ENCODE data around the gene TRAPPC3L.
A peak's percentile ranks its signal among the peaks of the same experiment; 100 is the strongest.

TRAPPC3L gene

DNA sequence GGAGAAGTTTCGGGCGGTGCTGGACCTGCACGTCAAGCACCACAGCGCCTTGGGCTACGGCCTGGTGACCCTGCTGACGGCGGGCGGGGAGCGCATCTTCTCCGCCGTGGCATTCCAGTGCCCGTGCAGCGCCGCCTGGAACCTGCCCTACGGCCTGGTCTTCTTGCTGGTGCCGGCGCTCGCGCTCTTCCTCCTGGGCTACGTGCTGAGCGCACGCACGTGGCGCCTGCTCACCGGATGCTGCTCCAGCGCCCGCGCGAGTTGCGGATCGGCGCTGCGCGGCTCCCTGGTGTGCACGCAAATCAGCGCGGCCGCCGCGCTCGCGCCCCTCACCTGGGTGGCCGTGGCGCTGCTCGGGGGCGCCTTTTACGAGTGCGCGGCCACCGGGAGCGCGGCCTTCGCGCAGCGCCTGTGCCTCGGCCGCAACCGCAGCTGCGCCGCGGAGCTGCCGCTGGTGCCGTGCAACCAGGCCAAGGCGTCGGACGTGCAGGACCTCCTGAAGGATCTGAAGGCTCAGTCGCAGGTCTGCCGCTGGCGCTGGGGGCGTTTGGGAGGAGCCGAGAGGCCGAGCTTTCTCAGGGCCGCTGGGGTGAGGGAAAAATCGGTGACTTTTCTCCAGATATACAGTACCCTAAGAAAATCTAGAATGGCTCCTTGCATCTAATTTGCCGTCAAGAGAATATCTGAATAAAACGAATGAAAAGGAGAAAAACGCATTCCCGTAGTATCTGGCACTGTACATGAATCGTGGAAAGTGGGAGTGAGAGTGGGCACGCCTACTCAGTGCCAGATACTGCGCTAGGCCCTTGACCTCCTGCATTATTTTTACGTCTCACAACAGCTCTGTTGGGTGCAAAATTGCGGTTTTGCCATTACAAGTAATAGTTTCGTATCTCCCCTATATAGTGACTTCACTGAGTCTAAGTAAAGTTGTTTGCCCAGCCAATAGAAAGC lies 83.3 kb downstream of the TRAPPC3L start:
- DNase-seq, result peak; percentile 42

DNA sequence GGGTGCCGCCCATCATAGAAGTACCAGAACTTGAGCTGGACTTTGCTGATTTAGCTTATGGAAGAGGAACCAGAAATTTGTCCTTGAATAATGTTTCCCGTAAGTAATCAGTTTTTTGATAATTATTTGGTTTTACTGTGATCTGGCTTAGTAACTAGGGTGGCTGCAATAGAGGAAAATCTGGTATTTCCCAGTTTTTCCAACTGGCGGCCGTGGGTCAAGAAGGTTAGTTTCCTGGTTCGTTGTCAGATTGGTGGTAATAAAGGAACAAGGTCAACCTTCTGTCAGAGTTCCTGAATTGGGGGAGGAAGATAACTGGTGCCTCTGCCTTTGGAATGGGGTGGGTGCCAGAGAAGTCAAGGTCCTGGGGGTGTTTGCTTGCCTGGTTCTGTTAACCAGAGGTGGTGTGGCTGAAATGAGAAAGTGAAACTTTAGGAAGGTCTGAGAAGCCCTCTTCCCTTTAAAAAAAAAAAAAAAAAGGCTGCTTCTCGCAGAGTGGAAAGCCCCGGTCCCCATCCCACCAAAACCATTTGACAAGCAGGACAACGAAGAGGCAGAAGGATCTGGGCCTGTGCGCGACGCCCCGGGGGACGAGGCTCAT lies 84.1 kb downstream of the TRAPPC3L start, which contains the start of gene CALHM6:
Gene CALHM6, plus strand, starts transcription at position 45 of the 601 bp plus-strand sequence. Its CDS starts 555 bp downstream, at position 600.
- no peak for DNase-seq

DNA sequence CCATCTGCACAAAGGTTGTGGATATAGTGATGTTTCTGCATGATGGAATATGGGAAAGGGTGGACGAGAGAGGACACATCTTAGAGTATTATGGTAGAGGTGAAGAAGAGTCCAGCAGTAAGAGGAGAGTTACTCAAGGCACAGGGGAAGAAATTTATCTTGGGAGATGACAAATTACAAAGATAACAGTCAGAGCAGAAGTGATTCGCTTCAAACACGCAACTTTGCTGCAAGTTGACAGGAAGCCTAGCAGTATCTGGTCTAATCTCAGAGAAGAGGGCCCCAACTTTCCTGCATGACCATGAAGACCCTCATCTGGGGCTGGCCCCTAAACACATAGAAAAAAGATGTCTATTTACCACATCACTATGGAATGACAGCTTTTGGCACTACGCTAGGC lies 85.6 kb downstream of the TRAPPC3L start:
- DNase-seq, result no peak

DNA sequence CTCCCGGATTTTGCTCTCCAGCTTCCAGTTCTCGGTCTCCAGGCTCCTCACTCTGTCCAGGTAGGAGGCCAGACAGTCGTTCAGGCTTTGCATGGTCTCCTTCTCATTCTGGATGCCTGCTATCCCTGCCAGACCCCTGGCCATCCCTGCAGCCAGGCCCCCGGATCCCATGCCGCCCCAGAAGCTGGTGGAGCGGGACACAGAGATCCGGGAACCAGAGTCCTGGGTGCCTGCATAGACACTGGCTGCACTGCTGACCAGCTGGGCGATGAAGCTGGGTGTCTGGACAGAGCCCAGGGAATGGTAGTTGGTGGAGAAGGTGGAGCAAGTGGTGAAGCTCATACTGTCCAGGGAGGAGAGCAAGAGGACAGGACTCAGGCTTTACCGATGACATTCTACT lies 87.2 kb downstream of the TRAPPC3L start:
- no peak for DNase-seq

DNA sequence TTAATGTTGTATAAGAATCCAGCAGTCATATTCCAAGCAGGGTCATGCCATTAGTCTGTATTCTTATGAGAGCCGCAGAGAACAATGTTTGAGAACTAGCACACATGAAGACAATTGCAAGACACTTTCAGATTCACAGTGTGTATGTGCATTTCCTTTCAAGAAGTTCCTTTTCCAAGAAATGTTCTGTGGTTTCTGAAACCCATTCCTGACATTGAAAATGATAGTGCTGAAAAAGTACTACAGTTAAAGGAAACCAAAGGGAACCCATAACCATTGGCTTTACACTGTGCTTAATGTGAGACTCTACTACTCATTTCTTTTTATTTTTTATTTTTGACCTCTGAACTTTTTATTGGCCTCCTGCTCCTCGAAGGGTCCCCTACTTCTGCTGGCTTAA lies 88.6 kb downstream of the TRAPPC3L start:
- DNase-seq, result no peak

DNA sequence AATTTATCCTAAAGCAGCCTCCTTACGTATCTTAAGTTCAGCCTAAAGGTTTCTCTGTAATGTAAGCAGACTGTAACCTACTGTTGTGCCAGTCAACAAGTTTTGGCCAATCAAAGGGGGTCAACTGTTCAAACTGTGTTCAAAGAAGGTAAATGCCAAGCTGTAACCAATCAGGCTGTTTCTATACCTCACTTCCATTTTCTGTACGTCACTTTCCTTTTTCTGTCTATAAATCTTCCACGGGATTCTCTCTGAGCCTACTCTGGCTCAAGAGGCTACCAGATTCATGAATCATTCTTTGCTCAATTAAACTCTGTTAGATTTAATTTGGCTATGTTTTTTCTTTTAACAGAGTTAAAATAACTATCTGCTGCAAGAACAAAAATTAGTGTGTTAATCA lies 89.4 kb downstream of the TRAPPC3L start:
- no peak for DNase-seq

DNA sequence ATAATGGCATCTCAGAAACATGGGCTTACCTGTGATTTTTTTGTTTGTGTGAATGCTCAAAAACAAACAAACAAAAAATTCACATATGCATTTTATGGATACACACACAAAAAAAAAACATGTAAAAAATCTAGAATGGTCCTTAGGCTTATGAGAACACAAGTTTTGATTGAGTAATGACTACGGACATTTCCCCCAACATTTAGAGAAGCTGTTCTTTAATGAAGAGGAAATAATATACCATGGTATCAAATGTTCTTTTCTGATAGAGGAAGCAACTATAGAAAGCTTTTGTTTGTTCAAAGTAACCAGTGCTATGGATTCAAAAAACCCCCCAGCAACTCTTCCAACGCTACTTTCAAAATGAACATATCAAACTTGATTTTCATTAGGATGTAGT lies 93.0 kb downstream of the TRAPPC3L start:
- no peak for DNase-seq

DNA sequence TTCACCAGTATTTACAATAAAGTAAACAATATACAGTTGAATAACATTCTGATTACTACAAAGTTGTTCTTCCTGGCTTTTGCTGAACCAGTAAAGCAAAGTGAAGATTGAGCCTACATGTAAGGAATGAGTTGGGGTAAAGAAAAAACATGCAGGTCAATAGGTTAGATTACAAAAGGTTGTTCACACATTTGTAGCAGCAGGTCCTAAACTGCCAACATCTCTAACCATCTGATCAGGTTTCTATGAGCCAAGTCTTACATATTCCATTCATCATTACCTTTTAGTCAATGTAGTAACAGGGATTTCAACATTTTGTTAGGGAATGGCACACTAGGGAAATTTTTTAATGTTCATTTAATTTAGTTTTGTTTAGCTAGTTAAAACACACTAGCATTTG lies 93.6 kb downstream of the TRAPPC3L start:
- no peak for DNase-seq

DNA sequence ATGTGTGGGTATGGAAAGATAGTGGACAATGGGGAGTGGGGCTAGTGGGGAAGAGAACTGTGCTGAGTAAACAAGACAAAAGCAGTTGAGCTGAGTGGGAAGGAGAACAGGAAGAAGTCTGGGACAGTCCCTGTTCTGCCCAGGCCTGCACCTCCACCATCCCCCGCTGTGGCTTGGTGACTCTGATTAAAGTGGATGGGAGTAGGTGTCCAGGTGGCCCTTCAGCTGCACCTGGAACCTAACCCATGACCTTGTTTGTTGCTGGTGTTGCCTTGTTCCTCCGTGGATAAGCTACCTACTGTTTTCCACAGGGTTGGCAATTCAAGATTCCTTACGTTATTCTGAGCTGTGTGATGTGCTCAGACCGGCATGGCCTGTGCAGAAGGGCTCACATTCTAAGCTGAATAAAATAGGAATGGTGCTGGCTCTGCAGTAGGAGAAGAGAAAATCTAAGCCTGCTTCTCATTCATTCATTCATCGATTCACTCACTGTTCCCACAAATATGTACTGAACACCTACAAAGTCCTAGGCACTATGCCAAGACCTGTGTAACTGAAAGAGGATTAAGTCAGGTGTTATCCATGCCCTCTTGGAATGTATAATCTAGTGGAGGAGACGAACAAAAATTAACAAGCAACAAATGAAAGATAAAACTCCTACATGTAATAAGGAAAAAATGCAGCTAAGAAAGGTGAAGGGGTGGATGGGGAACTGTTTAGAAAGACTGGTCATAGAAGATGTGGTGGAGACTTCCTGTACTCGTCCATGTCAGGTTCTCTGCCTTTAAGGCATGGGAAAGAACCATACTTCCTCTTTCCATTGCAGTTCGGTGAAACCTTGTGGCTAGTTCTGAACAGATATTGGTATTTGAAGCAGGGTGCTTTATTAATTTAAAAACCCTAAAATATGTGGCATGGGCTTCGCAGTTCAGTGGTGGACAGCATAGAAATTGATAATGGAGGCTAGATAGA lies 94.4 kb downstream of the TRAPPC3L start:
- no peak for DNase-seq

DNA sequence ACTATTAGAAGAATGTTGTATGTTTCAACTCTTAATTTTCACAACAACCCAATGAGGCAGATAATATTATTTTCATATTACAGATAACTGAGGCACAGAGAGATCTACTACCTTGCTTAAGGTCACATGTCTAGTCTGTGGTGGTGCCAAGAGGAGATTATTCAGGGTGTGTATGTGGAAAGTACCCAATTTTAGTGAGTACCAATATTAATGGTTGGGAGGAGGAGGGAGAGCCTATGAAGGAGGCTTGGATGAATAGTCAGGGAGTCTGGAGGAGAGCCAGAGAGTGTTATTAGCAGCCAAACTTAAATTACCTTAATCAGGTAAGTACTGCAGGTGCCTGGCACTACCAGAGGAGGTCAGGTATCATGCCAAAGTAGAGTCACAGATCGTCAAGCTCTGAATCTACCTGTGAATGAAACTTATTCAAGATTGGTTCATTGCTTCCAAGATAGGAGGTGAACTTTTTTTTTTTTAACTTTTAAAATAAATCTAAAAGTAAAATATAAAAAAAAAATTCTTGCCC lies 95.2 kb downstream of the TRAPPC3L start:
- DNase-seq, result no peak

DNA sequence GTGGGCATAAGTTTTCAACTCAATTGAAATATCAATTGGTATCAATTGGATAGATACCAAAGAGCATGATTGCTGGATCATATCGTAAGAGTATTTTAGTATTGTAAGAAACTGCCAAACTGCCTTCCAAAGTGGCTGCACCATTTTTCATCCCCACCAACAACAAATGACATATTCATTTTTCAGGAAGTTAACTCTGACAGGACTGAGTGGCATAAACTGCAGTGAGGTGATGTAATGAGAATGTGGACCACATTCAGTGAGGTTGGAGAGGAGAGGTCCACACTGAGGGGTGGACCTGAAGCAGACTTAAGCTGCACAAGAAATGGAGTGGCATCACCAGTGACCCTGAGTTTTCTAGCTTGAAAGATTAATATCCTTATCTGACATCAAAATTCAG lies 95.9 kb downstream of the TRAPPC3L start:
- DNase-seq, result no peak

DNA sequence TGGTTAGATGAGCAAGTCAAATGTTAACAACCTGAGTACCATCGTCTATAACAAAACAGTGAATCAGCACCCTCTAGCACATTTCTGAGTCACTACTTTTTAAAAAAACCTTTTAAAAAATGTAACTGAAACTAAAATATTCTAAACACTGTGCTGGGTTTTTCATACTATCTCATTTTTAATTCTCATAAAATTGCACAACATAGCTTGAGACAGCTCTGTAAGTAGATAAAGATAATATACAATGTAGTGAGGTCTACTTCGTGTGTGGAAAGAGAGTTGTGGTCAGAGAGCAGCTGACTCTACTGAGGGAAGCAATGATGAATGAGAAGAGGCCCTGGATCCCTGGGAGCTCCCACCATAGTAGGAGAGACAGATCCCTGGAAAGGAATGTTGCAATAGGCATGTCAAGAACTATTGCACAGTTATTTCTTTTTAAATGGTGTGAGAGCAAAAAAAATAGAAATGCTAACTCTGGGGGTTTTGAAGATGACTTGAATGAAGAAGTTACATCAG lies 97.9 kb downstream of the TRAPPC3L start:
- DNase-seq, result no peak

DNA sequence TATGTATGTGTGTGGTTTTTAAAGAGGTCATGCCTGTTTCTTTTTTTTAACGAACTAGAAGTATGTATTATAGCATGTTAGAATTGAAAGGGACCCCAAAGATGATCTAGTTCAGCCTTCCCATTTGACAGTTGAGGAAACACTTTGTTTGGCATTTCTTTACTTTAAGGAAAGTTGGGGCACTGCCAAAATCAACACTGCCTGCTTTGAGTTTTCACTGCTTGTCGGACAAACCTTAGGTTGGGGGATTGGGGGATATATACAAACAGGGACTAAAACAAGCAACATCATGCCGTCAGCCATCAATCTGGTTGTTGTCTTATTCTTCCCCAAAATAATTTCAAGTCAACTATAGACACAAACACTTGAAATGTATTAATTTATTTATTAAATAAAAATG lies 98.4 kb downstream of the TRAPPC3L start:
- DNase-seq, result no peak

DNA sequence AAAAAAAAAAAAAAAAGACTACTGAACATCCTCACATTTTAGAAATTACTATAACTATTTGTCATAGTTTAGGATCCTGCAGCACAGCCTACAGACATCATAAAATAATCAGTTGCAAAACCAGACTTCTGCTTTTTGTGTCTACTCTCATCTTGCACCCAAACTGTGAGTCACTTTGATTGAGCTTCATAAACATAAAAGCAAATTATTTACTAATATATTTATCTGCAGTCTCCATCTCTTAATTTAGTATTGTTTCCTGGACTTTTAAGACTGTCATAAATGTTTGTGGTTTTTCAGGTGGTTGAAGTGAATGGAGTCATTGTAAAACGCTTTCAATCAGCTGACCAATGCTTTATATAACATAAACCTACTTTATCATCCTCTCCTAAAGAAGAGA lies 99.1 kb downstream of the TRAPPC3L start:
- DNase-seq, result no peak

DNA sequence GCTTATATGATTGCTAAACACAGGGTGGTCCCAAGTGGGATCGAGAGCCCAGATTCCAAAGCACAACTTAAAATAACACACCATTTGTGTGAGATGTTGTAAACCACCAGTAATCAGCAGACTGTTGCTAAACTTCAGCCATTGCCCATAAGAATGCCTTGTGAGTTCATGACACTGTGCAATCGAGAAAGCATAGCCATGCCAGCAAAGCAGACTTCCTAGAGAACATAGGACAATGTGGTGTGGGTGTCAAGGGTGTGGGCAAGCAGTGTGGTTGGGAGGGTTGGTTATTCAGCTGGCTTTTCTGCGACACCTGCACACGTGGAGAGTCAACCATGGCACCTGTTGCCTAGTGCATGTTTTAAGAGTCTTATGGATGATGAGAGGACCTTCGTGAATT lies 100.4 kb downstream of the TRAPPC3L start:
- DNase-seq, result no peak

Data from CD4-positive, alpha-beta T cell treated with Interleukin-21 for 1 hour (primary cell).